ENCODE results near the gene AIP.
"Not testable (repeated sequence)": the region's sequence is repeated elsewhere in the genome, so short reads cannot be mapped to it uniquely, and the experiment has no call there.

AIP gene

GRCh38 chr11:67507864-67508485 is 25.1 kb downstream of the AIP start, which contains the start of gene CDK2AP2:
Gene CDK2AP2, minus strand, starts transcription at chr11:67508162. Its CDS starts 80 bp downstream, at chr11:67508082.
- peak; percentile 99 for DNase-seq

GRCh38 chr11:67508486-67509121 is 25.8 kb downstream of the AIP start:
- DNase-seq, result peak; percentile 100

- DNase-seq, result no peak
Measured at GRCh38 chr11:67510023-67510345, 27.2 kb downstream of the AIP start.

- DNase-seq, result not testable (repeated sequence)
Measured at GRCh38 chr11:67511558-67511957, 28.7 kb downstream of the AIP start.

GRCh38 chr11:67514116-67514515 is 31.3 kb downstream of the AIP start:
- no peak for DNase-seq

- DNase-seq, result no peak
Measured at GRCh38 chr11:67516806-67517205, 34.0 kb downstream of the AIP start.

GRCh38 chr11:67517784-67518552 is 35.1 kb downstream of the AIP start:
- no peak for DNase-seq

GRCh38 chr11:67519726-67520125 is 36.9 kb downstream of the AIP start:
- no peak for DNase-seq

- no peak for DNase-seq
Measured at GRCh38 chr11:67520856-67521824, 38.3 kb downstream of the AIP start.

- no peak for DNase-seq
Measured at GRCh38 chr11:67521924-67522323, 39.1 kb downstream of the AIP start.

- DNase-seq, result no peak
Measured at GRCh38 chr11:67522338-67522737, 39.5 kb downstream of the AIP start.

- DNase-seq, result no peak
Measured at GRCh38 chr11:67522844-67523555, 40.2 kb downstream of the AIP start, which contains the start of gene CABP2. Gene CABP2, minus strand, starts transcription at chr11:67523446. Its CDS starts 120 bp downstream, at chr11:67523326.

GRCh38 chr11:67523556-67524479 is 41.0 kb downstream of the AIP start:
- DNase-seq, result no peak

GRCh38 chr11:67524480-67524808 is 41.6 kb downstream of the AIP start:
- no peak for DNase-seq

- DNase-seq, result no peak
Measured at GRCh38 chr11:67525275-67525976, 42.6 kb downstream of the AIP start.

GRCh38 chr11:67528376-67528775 is 45.5 kb downstream of the AIP start:
- no peak for DNase-seq

- no peak for DNase-seq
Measured at GRCh38 chr11:67530282-67530592, 47.4 kb downstream of the AIP start.

GRCh38 chr11:67532889-67533288 is 50.1 kb downstream of the AIP start:
- DNase-seq, result no peak

GRCh38 chr11:67534070-67534679 is 51.3 kb downstream of the AIP start:
- DNase-seq, result no peak

GRCh38 chr11:67535561-67535960 is 52.7 kb downstream of the AIP start:
- no peak for DNase-seq

All from activated CD4-positive, alpha-beta T cell treated with anti-CD3 and anti-CD28 coated beads for 48 hours (primary cell).